Right lobe of liver (tissue), 4 donors: ENCODE data around the gene CACHD1.

ENCODE experiments used
- POLR2A ChIP-seq: fragments of 450-650 bp; IDR thresholded peaks from one replicate; pipeline ENCODE4 v1.6.1; 2017; ENCODE audit warnings: antibody characterized with exemption, mild to moderate bottlenecking
- TF ChIP-seq, protein P1 (sequence below), 4 donors: fragments of 200-600 bp in 3 of 4; fragments of 450-650 bp in 1 of 4; IDR thresholded peaks; one replicate each; pipeline versions ENCODE4 v1.5.1 to v1.8.0; 2016 to 2022; ENCODE audit warnings: antibody characterized with exemption in 4 of 4, mild to moderate bottlenecking in 2 of 4
- donor health status: DM: no; HTN: no; CAD: no.
- donor health status: DM: no; HTN: no; CAD: no.
- donor health status: DM: no; HTN: yes; CAD: no.

DNA sequence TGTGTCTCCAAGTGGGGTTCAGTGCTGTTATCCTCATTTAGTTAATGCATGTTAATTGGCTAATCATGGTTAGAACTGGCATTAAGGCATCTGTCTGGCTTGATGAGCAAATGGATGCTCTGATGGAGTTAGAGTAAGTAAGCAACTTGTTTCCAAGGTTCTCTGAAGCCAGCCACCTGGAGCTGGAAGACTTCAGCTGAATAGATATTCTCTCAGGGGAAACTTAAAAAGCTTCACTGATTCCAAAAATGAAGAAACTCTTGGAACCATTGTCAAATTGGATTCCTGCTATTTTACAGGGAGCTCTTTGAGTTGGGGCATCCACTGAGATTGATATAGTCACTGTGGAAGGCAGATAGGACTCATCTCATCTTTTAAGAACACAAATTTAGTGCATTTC, 118.9 kb downstream of the CACHD1 start:
- TF ChIP-seq, protein P1, sequence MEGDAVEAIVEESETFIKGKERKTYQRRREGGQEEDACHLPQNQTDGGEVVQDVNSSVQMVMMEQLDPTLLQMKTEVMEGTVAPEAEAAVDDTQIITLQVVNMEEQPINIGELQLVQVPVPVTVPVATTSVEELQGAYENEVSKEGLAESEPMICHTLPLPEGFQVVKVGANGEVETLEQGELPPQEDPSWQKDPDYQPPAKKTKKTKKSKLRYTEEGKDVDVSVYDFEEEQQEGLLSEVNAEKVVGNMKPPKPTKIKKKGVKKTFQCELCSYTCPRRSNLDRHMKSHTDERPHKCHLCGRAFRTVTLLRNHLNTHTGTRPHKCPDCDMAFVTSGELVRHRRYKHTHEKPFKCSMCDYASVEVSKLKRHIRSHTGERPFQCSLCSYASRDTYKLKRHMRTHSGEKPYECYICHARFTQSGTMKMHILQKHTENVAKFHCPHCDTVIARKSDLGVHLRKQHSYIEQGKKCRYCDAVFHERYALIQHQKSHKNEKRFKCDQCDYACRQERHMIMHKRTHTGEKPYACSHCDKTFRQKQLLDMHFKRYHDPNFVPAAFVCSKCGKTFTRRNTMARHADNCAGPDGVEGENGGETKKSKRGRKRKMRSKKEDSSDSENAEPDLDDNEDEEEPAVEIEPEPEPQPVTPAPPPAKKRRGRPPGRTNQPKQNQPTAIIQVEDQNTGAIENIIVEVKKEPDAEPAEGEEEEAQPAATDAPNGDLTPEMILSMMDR (IDR thresholded peaks at IDR 0.05): no peak
- no peak for TF ChIP-seq POLR2A
